T-cell (primary cell): ENCODE data around the gene DYDC2. TPM values are rescaled to one million over a fixed set of nuclear protein-coding genes. Genes with fewer than 3 reads are reported as not detected.

ENCODE experiments used
- ATAC-seq, 4 experiments: fragments of 200-7000 bp in 3 of 4; fragments of 150-1000 bp in 1 of 4; cut with Tn5 transposase; replicated peaks in 1 of 4; 1 replicate in 3 of 4; 2 replicates in 1 of 4; pipeline ENCODE4 v1.10.0; 2021; ENCODE audit warnings: moderate library complexity in 3 of 4, mild to moderate bottlenecking in 2 of 4, moderate number of reproducible peaks in 1 of 4
- CTCF ChIA-PET, 2 donors: fragments of 300-600 bp; sonication (Branson Sonifier 250); formaldehyde crosslinking; loops; one replicate each; lab custom pipeline; 2022; ENCODE audit warnings: antibody characterized with exemption in 2 of 2; lab: Charles Lee
- POLR2A ChIA-PET, 2 donors: fragments of 300-600 bp; sonication (Branson Sonifier 250); formaldehyde crosslinking; loops; one replicate each; lab custom pipeline; 2022; ENCODE audit warnings: antibody characterized with exemption in 2 of 2; lab: Charles Lee
- DNase-seq, 35 experiments: peaks; one replicate each; pipeline versions ENCODE4 v3.0.0 to v3.0.0-alpha.2; 2013 to 2023
- H3K27ac ChIP-seq: one replicate; pipeline ENCODE4 v1.5.1; 2013; ENCODE audit warnings: low read length
- H3K27me3 ChIP-seq, 2 experiments: replicated peaks in 1 of 2; 1 replicate in 1 of 2; 2 replicates in 1 of 2; pipeline versions ENCODE4 v1.6.1 to v1.7.0; 2013; ENCODE audit warnings: low read length in 1 of 2, mixed read lengths in 1 of 2; ENCODE audit not compliant: control insufficient read depth in 2 of 2, insufficient read depth in 2 of 2; ENCODE audit errors: extremely low read depth in 1 of 2
- H3K36me3 ChIP-seq, 2 donors: 1 replicate in 1 of 2; 2 replicates in 1 of 2; pipeline versions ENCODE4 v1.6.1 to v1.7.0; 2013; ENCODE audit warnings: low read length in 1 of 2; ENCODE audit not compliant: control insufficient read depth in 2 of 2, insufficient read depth in 1 of 2; ENCODE audit errors: extremely low read depth in 1 of 2
- H3K4me1 ChIP-seq, 2 experiments: 1 replicate in 1 of 2; 2 replicates in 1 of 2; pipeline versions ENCODE4 v1.6.1 to v1.7.0; 2013; ENCODE audit warnings: low read length in 2 of 2, mixed read lengths in 1 of 2; ENCODE audit not compliant: insufficient read depth in 2 of 2, control insufficient read depth in 1 of 2; ENCODE audit errors: extremely low read depth in 1 of 2
- H3K4me3 ChIP-seq, 2 donors: 1 replicate in 1 of 2; 2 replicates in 1 of 2; pipeline versions ENCODE4 v1.5.1 to v1.7.0; 2013; ENCODE audit warnings: mild to moderate bottlenecking in 2 of 2, low read length in 1 of 2, moderate library complexity in 1 of 2; ENCODE audit not compliant: control insufficient read depth in 1 of 2; ENCODE audit errors: extremely low read depth in 1 of 2
- H3K9me3 ChIP-seq: 2 replicates; pipeline ENCODE4 v1.7.0; 2013
- H3K27ac Mint-ChIP-seq, 2 donors: one replicate each; pipeline ENCODE4 v1.8.0; 2020 to 2021; ENCODE audit warnings: mild to moderate bottlenecking in 2 of 2, mixed read lengths in 2 of 2
- H3K27me3 Mint-ChIP-seq, 2 donors: one replicate each; pipeline ENCODE4 v1.8.0; 2021 to 2022; ENCODE audit warnings: mixed read lengths in 2 of 2
- H3K36me3 Mint-ChIP-seq: one replicate; pipeline ENCODE4 v1.8.0; 2021; ENCODE audit warnings: mixed read lengths
- H3K4me1 Mint-ChIP-seq, 3 donors: one replicate each; pipeline ENCODE4 v1.8.0; 2020 to 2022; ENCODE audit warnings: mixed read lengths in 3 of 3, mild to moderate bottlenecking in 1 of 3
- H3K4me3 Mint-ChIP-seq, 3 donors: one replicate each; pipeline ENCODE4 v1.8.0; 2020 to 2022; ENCODE audit warnings: mild to moderate bottlenecking in 3 of 3, mixed read lengths in 3 of 3, moderate library complexity in 3 of 3
- H3K9me3 Mint-ChIP-seq, 3 donors: one replicate each; pipeline ENCODE4 v1.8.0; 2020 to 2022; ENCODE audit warnings: mixed read lengths in 3 of 3
- WGBS: methylation state at CpG from one replicate; pipeline ENCODE4 v1.1.5; 2013; ENCODE audit warnings: missing lambda C conversion rate; ENCODE audit not compliant: insufficient coverage; 5-methylcytosine and 5-hydroxymethylcytosine counted together
- total RNA-seq, 35 experiments: library from RNA in 6 of 35; stranded (reverse) in 6 of 35; fragments of 120-200 nt in 1 of 35; gene quantifications; one replicate each; pipeline versions ENCODE4 v1.2.1 to v1.2.4 and lab custom pipeline; 2013 to 2026

The DYDC2 gene
- total RNA-seq, 5 donors from 2014 or later (not counting 1 experiment from before 2014, with no cell fraction given) = not detected

DNA sequence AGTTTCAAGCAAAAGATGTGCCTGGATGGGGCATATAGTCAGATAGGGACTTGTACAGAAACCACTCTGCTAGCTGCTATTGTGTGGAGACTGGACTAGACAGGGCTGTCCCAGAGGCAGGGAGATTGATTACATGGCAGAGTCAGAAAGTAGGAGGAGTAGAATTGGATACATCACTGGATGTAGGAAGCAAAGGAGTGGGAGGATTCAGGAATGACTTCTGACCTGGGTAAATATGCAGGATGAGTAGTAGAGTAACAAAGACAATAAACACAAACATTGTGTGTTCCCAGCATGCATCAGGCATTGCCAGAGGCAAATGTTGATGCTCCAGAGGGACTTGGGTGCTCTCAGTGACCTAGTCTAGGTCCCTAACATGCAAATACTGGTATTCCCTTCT lies 36.2 kb upstream of the DYDC2 start:
- H3K9me3 Mint-ChIP-seq = no peaks in the 10 kb centered on the region
- CTCF ChIA-PET = no interaction called here
- H3K4me3 Mint-ChIP-seq = no peak overlapping the region
- H3K27ac Mint-ChIP-seq = no peak overlapping the region
- no peaks in the 10 kb centered on the region for H3K9me3 ChIP-seq
- no peak overlapping the region for H3K27ac ChIP-seq
- no peaks in the 10 kb centered on the region for H3K36me3 ChIP-seq
- no peak for ATAC-seq
- no peak for DNase-seq
- H3K27me3 Mint-ChIP-seq = peaks cover 0 to 8% of the 10 kb centered on the region in 2 donors
- no peaks in the 10 kb centered on the region for H3K4me1 Mint-ChIP-seq
- POLR2A ChIA-PET = no interaction called here
- no peaks in the 10 kb centered on the region for H3K36me3 Mint-ChIP-seq
- H3K27me3 ChIP-seq = peaks cover 0 to 4% of the 10 kb centered on the region in 2 experiments
- H3K4me1 ChIP-seq = no peaks in the 10 kb centered on the region
- no peak overlapping the region for H3K4me3 ChIP-seq

DNA sequence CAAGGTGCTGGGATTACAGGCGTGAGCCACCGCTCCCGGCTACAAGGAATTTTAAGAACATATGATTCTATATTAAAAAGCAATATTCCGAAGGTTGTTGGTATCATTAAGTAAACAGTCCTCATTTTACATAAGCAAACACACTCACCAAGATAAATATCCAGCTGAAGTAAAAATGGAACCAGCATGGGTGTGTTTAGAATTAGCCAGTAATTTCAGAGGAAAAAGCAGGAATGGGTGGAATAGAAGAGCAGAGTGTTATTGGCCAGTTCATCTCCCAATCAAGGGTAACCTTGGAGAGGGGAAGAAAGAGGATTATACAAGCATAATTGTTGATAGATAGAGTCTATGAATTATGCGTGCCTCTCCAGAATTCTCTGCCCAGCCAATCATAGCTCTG lies 35.4 kb upstream of the DYDC2 start:
- H3K36me3 Mint-ChIP-seq = no peaks in the 10 kb centered on the region
- DNase-seq (no peak), ATAC-seq (no peak)
- no peaks in the 10 kb centered on the region for H3K9me3 Mint-ChIP-seq
- Histone ChIP-seq H3K4me1 (no peaks in the 10 kb centered on the region), H3K36me3 (no peaks in the 10 kb centered on the region), H3K4me3 (no peak overlapping the region), H3K9me3 (no peaks in the 10 kb centered on the region), H3K27me3 (peaks cover 0 to 4% of the 10 kb centered on the region in 2 experiments), H3K27ac (no peak overlapping the region)
- POLR2A ChIA-PET = no interaction called here
- CTCF ChIA-PET = no interaction called here
- WGBS = no CpG with 5 or more reads among the region's 5 CpGs
- no peaks in the 10 kb centered on the region for H3K4me1 Mint-ChIP-seq
- H3K4me3 Mint-ChIP-seq = no peak overlapping the region
- no peak overlapping the region for H3K27ac Mint-ChIP-seq
- peaks cover 0 to 7% of the 10 kb centered on the region in 2 donors for H3K27me3 Mint-ChIP-seq

DNA sequence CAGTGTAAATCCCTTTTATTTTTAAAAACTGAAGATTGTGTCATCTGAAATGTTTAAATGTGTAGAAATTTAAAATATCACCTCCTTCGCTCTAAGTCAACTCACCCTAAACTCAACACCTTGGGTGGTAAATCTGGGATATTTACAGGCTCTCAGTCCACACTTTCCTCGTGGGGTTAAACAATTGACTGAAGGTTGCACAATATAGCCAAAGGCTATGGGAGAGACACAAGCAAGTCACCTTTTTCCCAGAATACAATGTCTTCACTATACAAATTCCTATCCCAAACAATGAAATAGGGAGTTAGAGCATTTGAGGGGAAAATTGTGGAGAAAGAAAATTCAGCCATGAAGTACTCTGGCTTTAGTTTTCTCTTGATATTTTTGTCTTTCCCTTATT lies 34.4 kb upstream of the DYDC2 start:
- no peaks in the 10 kb centered on the region for H3K36me3 ChIP-seq
- ATAC-seq (no peak), DNase-seq (no peak)
- Mint-ChIP-seq H3K9me3 (no peaks in the 10 kb centered on the region), H3K36me3 (no peaks in the 10 kb centered on the region), H3K27ac (no peak overlapping the region), H3K27me3 (peaks cover 0 to 5% of the 10 kb centered on the region in 2 donors), H3K4me3 (no peak overlapping the region), H3K4me1 (no peaks in the 10 kb centered on the region)
- no peaks in the 10 kb centered on the region for H3K9me3 ChIP-seq
- H3K27ac ChIP-seq = no peak overlapping the region
- H3K27me3 ChIP-seq = peaks cover 0 to 8% of the 10 kb centered on the region in 2 experiments
- no CpG with 5 or more reads among the region's 2 CpGs for WGBS
- no peak overlapping the region for H3K4me3 ChIP-seq
- ChIA-PET POLR2A (no interaction called here), CTCF (no interaction called here)
- no peaks in the 10 kb centered on the region for H3K4me1 ChIP-seq

GRCh38 chr10:80322711-80323110 lies 33.9 kb upstream of the DYDC2 start:
- WGBS = 57% methylated on average over 1 of the region's 1 CpG
- no peak overlapping the region for H3K4me3 Mint-ChIP-seq
- peaks cover 0 to 8% of the 10 kb centered on the region in 2 experiments for H3K27me3 ChIP-seq
- H3K9me3 Mint-ChIP-seq = no peaks in the 10 kb centered on the region
- no peak overlapping the region for H3K4me3 ChIP-seq
- H3K4me1 Mint-ChIP-seq = no peaks in the 10 kb centered on the region
- DNase-seq = no peak
- H3K27ac Mint-ChIP-seq = no peak overlapping the region
- H3K9me3 ChIP-seq = no peaks in the 10 kb centered on the region
- ATAC-seq = no peak
- peaks cover 0 to 5% of the 10 kb centered on the region in 2 donors for H3K27me3 Mint-ChIP-seq
- ChIA-PET CTCF (no interaction called here), POLR2A (no interaction called here)
- no peaks in the 10 kb centered on the region for H3K36me3 Mint-ChIP-seq
- H3K36me3 ChIP-seq = no peaks in the 10 kb centered on the region
- H3K4me1 ChIP-seq = no peaks in the 10 kb centered on the region
- no peak overlapping the region for H3K27ac ChIP-seq

DNA sequence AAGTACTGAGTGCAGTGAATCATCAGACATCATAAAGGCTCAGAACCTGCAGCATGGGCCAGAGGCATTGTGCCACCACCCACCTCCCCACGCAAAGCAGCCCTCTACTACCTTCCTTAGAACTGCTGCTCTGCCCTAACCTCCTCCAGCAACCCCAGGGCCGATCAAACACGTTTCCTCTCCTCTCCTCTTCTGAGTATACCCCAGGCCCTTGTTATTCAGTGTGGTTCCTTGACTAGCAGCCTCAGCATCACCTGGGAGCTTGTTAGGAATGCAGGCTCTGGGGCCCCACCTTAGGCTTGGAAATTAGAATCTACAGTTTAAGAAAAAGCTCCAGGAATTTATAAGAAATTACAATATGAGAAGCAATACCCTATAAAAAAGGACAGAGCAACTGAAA lies 33.3 kb upstream of the DYDC2 start:
- no peak overlapping the region for H3K27ac ChIP-seq
- ATAC-seq = no peak
- H3K36me3 ChIP-seq = no peaks in the 10 kb centered on the region
- H3K4me3 Mint-ChIP-seq = no peak overlapping the region
- no peak for DNase-seq
- no peak overlapping the region for H3K27ac Mint-ChIP-seq
- WGBS = 27% methylated on average over 3 of the region's 3 CpGs
- H3K4me1 Mint-ChIP-seq = no peaks in the 10 kb centered on the region
- no peaks in the 10 kb centered on the region for H3K9me3 Mint-ChIP-seq
- no peaks in the 10 kb centered on the region for H3K4me1 ChIP-seq
- no peaks in the 10 kb centered on the region for H3K9me3 ChIP-seq
- no peak overlapping the region for H3K4me3 ChIP-seq
- ChIA-PET CTCF (no interaction called here), POLR2A (no interaction called here)
- H3K36me3 Mint-ChIP-seq = no peaks in the 10 kb centered on the region
- peaks cover 0 to 7% of the 10 kb centered on the region in 2 experiments for H3K27me3 ChIP-seq
- peaks cover 0 to 5% of the 10 kb centered on the region in 2 donors for H3K27me3 Mint-ChIP-seq

GRCh38 chr10:80324086-80324485 lies 32.5 kb upstream of the DYDC2 start:
- no peaks in the 10 kb centered on the region for H3K36me3 ChIP-seq
- H3K4me3 Mint-ChIP-seq = no peak overlapping the region
- ChIA-PET POLR2A (no interaction called here), CTCF (no interaction called here)
- peaks cover 0 to 5% of the 10 kb centered on the region in 2 donors for H3K27me3 Mint-ChIP-seq
- DNase-seq = no peak
- peaks cover 0 to 9% of the 10 kb centered on the region in 2 experiments for H3K27me3 ChIP-seq
- no peak for ATAC-seq
- H3K4me1 Mint-ChIP-seq = no peaks in the 10 kb centered on the region
- no peak overlapping the region for H3K27ac ChIP-seq
- no peak overlapping the region for H3K4me3 ChIP-seq
- H3K27ac Mint-ChIP-seq = no peak overlapping the region
- 44% methylated on average over 1 of the region's 1 CpG for WGBS
- no peaks in the 10 kb centered on the region for H3K4me1 ChIP-seq
- no peaks in the 10 kb centered on the region for H3K9me3 Mint-ChIP-seq
- H3K9me3 ChIP-seq = no peaks in the 10 kb centered on the region
- no peaks in the 10 kb centered on the region for H3K36me3 Mint-ChIP-seq

DNA sequence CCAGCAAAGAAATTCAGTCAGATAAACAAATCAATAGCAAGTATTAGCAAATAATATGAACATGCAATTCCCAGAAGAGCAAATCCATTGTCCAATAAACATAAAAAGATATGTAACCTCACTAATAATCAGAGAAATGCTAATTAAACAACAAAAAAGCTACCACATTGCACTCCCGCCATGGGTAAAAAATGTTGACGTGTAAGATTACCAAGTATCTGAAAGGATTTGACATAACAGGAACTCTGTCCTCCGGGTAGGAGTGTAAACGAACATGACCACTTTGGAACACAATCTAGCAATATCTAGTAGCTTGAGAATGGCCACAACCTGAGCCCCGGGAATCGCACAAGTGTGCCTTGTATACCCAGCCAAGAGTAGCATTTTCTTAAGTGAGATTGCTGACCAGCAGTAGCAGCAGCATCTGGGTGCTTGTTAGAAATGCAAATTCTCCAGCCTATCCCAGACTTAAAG lies 31.7 kb upstream of the DYDC2 start:
- Mint-ChIP-seq H3K27ac (no peak overlapping the region), H3K27me3 (peaks cover 0 to 5% of the 10 kb centered on the region in 2 donors), H3K36me3 (no peaks in the 10 kb centered on the region), H3K4me1 (no peaks in the 10 kb centered on the region), H3K4me3 (no peak overlapping the region), H3K9me3 (no peaks in the 10 kb centered on the region)
- Histone ChIP-seq H3K27ac (no peak overlapping the region), H3K9me3 (no peaks in the 10 kb centered on the region), H3K36me3 (no peaks in the 10 kb centered on the region), H3K4me1 (no peaks in the 10 kb centered on the region), H3K4me3 (no peak overlapping the region), H3K27me3 (peaks cover 0 to 9% of the 10 kb centered on the region in 2 experiments)
- ATAC-seq (no peak), DNase-seq (no peak)
- CTCF ChIA-PET = no interaction called here
- 87% methylated on average over 5 of the region's 6 CpGs for WGBS
- POLR2A ChIA-PET = no interaction called here
